HG02938 (cell line): ENCODE results near the gene ADCY3.

Experiments
- ATAC-seq: cut with Tn5 transposase; IDR thresholded peaks from one replicate; pipeline ENCODE4 v1.9.1; 2021; ENCODE audit warnings: mild to moderate bottlenecking, moderate library complexity; ENCODE audit not compliant: unreplicated experiment

The ADCY3 gene

DNA sequence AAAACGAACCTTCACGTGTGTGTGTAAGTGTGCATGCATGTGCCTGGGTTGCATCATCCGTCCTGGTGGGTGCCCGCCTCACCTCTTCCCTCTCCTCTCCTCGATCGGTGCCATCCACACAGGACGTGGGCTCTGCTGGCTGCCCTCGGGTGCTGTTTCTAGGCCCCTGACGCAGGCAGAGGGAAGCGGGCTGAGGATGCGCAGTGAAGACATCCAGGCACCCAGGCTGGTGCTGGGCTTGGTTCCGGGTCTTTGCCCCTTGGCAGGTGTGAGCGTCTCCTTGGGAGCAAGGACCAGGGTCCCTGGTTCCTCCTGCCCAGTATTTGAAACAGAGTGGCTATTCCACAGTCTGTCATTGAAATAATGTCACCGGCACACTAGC, 6.2 kb upstream of the ADCY3 start:
- ATAC-seq: no peak

DNA sequence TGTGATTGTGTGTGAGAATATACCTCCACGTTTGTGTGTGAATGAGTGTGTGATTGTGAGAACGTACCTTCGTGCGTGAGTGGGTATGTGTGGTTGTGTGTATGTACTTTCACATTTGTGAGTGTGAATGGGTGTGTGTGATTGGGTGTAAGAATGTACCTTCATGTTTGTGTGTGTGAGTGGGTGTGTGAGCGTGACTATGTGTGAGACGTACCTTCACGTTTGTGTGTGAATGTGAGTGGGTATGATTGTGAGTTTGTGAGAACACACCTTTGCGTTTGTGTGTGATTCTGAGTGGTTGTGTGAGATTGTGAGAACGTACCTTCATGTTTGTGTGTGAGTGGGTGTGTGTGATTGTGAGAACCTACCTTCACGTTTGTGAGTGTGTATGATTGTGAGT, 5.8 kb upstream of the ADCY3 start:
- ATAC-seq: no peak

DNA sequence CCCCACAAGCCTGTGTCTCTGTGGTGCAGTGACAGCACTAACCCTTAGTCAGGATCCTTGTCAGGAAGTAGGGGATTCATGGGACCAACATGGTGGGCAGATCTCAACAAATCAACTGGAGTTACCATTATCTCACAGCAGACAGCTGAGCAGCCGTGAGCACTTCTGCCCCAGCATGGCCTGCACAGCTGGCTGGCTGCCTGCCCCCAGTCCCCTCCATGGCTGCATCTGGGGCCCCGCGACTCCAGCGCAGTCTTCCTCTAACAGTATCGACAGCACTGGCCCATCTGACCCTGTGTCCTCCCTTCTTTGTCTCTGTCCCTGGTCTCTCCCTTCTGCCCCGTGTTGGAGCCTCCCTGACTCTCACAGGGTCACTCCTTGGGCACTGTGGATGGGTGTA, 4.7 kb upstream of the ADCY3 start:
- ATAC-seq: no peak

DNA sequence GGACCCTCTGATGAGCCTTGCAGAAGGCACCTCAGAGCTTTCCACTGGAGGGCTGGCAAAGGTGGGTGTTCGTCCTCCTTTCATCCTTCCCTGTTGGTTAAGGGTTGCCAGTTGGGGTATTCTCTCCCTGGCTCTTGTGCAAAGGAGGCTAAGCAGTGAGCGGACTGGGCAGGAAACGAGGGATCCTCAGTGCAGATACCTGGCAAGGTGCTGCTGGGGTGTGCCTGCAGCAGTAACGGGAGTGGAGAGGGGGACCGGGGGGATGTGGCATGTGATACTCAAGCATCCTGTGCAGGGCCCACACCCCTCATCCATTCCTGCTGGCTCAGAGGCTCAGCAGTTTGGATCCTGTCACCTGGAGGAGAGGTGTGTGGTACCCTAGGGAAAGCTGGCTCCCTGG, 4.2 kb upstream of the ADCY3 start:
- ATAC-seq: no peak

DNA sequence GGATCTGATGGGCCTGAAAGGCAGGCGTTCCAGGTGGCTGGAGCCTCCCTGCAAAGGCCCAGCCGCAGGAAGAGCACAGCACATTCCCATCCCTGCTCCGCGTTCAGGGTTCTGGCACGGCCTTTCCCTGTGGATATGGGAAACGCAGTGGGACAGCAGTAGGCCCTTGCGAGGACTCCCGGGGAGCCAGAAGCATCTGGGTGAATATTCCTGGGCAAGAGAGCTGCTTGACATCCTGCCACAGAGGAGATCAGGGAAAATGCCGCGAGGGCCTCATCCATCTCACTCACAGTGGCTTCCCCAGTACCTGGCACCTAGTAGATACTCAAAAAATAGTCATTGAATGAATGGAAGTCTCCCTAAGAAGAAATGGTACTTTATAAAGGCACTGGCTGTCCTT, 3.1 kb upstream of the ADCY3 start:
- no peak for ATAC-seq

DNA sequence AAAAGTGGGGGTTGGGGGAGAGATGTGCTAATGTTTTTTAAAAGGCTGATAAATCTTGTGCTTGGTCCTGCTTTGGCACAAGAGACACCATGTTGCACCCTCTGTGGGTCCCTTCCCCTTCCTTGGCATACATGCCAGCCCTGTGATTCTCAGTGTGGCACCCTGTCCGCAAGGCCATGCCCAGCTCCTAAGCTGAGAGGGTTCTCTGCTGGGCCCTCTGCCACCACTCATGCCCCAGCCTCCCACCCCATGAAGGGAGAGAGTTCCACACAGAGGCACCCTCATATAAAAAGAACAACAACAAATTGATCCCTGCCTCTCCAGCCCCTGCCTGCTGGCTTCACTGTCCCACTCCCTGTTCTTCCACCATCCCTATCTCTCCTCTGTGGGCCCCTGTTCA, 2.5 kb upstream of the ADCY3 start:
- ATAC-seq: no peak

DNA sequence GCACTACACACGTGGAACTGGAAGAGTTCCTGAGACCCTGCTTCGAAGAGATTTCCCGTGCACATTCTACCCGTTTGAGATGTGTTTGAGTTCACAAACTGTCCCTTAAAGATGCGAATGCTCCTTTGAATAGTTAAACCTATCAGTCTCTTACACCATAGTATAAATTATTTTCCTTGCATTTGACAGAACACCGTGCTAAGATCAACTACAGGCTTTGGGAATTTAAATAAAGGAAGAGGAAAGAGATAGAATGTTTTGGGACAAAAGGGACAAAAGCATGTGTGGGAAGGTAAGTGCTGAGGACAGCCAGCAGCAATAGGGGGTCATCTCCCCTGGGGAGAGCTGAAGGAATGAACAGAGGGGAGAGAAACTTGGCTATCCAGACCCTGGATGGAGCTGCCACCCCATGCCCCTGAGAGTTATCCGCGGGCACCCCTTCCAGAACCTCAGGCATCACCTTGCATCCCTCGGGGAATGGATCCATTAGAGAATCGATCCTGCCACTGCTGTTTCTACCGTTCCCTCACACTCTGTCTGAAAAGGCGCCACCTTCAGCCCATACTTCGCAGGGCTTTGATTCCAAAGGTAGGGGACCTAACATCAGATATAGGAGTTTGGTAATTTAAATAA, 888 bp upstream of the ADCY3 start:
- no peak for ATAC-seq

DNA sequence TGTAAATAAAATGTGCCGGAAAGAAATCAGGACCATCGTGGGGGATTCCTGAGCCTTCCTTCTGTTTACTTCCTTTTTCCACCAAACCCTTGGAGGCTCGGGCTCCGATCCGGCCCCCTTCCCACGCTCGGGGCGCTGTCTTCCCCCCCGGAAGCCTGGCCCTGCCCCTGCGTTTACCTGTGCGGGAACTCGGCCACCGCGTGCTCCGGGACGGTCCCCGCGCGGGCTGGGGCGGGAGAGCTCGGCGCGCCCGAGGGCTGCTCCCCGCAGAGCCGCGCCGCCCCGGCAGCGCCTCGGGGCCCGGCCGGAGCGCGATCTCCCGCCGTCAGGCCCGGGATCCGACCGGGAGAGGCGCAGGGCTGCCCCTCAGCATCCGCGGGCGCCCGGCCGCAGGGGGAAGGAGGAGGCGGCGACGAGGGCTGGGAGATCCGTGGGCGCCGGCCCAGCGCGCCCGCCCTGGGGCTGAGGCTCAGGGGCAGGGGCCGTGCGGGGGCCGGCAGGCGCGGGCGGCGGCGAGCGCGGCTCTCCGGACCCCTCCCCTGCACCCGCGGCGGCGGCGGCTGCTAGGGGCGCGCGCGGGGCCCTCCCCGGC, 435 bp downstream of the ADCY3 start:
- ATAC-seq: peak; percentile 24

DNA sequence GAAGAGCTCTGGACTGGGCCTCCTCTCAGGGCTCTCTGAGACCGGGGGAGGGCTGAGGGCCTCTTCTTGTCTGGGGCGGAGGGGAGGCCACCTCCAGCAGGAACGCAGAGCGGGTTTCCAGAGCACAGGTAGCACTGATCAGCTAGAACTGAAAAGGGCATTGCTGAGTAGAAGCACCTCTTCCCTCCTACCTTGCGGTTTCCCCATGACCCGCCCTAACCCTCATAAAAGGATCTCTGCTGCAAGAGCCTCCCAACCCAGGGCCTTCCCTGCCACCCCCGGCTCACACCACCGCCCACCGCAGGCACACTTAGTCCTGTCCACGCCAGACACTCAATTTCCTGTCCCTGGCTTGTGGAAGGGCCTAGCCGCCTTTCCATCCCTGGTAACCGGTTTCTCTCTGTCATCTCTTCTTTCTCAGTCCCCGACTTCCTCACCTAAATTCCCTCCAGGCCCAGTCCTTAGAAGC, 966 bp downstream of the ADCY3 start:
- no peak for ATAC-seq

DNA sequence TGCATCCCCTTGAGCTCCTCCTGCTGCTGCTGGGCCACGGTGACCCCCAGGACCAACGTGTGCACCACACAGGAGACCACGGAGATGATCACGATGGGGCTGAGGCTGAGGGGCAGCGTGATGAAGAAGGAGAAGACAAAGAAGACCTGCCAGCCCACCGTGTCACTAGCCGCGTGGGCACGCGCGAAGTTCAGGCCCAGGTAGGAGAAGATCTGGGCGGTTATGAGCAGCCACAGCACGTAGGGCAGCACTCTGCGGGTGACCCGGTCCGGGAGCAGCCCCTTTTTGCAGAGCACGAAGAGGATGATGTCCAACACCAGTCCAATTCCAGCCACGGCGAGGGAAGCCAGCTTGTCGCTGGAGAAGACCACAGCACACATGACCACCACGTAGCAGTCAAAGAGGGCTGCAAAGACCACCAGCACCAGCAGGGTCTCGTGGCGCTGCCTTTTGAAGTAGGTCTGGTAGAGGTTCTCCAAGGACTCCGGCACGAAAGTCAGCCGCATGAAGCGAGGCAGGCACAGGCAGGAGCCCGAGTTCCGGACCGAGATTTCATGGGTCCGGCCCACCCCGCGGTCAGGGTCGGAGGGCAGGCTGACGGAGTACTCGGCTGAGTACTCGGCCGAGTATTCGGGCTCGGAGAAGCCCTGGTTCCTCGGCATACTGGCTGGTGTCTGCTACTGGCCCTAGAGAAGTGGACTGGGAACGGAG, 1.6 kb downstream of the ADCY3 start:
- ATAC-seq: no peak

DNA sequence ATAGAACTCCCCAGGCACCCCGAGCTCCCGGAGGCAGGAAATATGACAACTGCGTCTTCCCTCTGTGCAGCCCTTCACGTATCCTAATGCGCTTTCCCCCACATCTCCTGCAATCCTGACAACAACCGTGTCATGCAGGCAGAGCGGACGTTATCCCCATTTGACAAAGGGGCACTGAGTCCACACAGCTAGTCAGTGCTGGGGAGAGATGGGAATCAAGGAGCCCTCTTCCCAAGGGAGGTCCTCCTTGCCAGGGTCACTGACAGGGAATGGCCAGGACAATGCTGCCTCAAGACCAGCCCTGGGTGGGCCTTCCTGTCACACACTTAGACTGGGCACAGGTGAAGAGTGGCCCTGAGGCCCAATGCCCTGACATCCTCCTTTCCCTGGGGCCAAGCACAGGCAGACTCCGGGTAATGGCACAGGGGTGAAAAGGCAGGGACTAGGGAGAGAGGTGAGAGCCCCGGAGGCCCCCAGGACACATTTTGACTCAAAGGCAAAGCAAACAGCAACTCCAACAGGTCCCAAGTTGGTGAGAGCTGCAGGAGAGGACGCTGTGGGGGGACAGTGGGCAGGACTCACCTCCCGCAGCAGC, 2.2 kb downstream of the ADCY3 start:
- no peak for ATAC-seq

DNA sequence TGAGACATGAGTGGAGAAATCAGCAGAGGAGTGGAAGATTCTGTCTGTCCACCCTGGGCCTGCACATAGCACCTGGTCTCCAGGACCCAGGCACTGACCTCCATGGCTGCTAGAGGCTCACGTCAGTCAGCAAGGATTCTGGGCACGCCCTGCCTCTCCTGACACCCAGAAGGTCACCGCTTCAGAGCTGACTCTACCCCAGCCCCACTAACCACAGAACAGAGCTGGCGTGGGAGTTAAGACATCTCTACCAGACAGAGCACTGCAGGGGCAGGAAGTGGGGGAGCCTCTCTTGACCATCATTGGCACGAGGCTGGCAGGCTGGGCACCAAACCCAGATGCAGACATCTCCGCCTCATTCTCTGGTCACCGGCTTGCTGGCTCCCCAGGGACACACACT, 3.0 kb downstream of the ADCY3 start:
- ATAC-seq: no peak

DNA sequence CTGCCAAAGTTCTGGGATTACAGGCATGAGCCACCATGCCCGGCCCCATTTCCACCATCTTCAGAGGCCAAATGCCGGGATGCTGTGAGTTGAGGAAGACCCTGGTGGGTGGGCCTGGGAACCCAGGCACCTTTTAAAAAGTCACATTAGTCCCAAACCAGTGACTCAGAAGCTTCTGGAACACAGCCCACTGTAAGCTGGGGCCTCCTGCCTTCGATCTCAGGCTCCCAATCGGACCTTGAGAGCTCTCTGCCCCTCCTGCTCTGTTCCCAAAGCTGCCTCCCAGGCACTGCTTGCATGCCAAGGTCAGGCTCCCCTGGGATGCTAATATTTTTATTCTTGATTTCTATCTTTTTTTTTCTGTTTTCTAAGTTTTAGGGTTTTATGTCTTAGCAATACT, 4.2 kb downstream of the ADCY3 start:
- ATAC-seq: no peak

DNA sequence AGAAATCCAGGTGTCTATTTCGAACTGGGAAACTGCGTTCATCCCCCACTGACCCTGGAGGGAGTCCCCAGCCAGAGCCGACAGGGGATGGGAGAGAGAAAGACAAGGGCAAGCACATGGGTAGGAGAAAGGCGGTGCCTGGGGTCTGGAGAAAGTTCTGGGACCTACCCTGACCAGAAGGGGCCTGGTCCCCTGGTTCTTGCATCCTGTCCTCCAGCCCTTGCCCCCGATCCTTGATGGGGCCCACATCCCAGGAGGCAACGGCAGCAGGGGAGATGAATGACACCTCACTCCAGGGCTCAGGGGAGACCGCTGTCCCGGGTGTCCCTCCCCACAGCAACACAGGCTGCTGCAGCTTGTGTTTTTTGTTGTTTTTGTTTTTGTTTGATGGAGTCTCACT, 4.9 kb downstream of the ADCY3 start:
- no peak for ATAC-seq

DNA sequence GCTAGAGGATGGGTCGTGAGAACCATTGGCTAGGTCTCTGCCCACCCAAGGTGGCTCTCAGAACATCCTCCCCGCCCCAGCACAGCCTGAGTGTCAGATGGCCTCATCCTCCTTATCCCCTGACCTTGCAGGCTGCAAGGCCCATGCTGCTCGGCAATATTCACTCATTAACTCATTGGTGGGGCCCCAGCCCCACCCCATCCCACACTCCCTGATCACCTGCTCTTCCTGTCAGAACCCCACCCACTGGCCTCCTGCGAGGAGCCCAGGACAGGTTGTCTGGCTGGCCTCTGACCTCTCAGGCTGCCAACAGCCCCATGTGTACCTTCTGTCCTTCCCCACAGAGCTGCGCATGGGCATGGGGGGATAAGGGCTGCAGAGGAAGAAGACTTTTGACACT, 5.3 kb downstream of the ADCY3 start:
- ATAC-seq: no peak

DNA sequence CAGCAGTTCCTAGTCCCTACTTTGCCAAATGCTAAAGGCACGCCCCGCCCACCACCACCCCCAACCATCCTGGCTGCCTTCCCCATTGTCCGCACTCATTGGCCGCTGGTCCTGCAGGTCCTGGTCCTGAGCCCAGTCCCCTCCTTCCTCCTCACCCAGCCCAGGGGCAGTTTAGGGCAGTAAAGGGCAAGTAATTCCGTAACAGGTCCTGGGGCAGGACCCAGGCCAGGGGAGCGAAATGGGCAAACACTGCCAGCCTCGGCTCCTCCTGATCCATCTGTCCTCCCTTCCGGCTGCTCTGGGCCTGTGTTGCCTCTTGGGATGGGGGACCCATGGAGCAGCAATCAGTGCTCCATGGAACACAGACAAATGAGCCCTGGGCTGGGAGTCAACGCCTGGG, 6.1 kb downstream of the ADCY3 start:
- no peak for ATAC-seq

DNA sequence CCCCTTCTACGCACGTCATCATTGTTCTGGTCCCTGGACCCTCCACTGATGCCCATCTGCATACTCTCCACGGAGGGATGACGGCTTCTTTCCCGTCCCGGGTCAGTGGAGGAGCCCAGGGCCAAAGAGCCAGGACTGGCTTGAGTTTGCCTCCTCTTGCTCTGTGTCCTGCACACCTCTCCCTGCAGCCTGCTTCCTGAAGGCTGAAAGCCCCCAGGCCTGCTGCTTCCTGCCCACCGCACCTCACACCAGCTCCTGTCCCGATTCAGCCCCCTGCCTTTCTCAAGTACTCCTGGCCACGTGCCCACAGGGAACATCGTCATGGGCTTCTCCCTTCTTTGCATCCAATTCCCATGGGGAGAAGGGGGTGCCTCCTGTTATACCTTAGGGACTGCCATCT, 7.1 kb downstream of the ADCY3 start:
- no peak for ATAC-seq

DNA sequence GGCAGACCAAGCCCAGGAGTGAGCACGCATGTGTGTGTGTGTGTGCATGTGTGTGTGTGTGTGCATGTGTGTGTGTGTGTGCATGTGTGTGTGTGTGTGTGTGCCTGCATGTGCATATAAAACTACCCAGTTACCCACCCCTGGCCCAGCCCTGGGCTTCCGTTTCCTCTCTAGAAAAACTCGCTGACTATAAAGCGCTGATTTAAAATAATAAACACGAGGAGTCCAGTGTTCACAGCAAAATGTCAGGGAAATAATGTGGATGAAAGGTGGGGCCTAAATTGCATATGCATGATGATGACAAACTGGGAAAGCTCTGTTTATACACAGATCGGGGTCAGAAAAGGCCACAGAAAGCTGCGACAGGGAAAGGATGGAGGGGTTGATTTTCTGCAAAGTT, 7.5 kb downstream of the ADCY3 start:
- no peak for ATAC-seq

DNA sequence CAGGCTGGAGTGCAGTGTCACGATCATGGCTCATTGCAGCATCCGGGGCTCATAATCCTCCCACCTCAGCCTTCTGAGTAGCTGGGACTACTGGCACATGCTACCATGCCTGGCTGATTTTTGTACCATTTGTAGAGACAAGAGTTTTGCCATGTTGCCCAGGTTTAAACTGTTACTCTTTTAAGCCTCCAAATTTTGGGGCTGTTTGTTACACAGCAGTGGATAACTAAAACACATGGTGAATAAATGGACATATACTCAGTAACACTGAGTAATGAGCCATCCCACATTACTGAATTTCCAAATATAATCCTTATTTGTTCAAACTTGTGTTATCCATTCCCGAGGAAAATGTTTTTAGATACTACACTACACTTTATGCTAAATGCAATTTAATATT, 9.8 kb downstream of the ADCY3 start:
- ATAC-seq: no peak

DNA sequence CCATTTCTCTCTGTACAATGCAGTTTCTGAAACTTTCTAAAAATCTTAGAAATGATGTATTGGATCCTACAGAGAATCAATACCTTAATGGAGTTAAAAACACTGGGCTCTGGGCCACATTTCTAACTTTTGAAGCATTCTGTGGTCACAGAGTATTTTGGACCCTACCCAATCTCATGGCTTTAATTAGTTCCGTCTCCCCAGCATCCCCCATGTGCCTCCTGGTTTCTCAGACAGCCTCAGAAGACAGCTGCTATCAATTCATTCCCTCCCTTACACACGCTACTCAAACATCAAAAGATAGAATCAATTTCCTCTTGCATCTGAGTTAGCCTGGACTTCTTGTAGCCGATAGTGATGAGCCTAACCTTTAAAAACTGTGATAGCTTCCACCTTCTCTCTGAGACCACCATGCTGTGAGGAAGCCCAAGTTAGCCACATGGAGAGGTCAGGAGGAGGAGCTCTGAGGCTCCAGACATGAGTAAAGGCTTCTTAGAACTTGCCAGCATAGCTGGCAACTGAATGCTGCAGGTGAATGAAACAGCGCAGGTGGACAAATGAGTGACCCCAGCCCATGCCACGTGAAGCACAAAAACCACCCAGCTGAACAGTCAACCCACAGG, 10.4 kb downstream of the ADCY3 start:
- no peak for ATAC-seq

DNA sequence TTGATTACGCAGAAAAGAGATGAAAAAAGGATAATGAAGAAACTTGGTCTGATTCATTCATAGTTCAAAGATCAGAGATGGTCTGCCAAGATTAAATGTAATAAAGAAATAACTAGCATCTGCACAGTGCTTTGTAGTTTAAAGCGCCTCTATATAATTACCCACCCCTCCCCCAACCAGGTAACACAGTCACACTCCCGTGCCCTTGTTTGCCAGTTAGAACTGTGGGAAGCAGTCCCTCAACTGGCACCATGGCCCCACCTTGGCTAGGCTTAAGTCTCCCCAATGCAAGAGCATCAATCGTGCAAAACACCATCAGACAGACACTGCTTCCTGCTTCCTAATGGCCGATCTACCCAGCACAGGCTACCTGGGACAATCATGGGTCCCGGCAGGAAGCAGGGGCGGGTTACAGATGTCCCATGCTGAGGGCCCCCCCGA, 11.6 kb downstream of the ADCY3 start:
- ATAC-seq: no peak

DNA sequence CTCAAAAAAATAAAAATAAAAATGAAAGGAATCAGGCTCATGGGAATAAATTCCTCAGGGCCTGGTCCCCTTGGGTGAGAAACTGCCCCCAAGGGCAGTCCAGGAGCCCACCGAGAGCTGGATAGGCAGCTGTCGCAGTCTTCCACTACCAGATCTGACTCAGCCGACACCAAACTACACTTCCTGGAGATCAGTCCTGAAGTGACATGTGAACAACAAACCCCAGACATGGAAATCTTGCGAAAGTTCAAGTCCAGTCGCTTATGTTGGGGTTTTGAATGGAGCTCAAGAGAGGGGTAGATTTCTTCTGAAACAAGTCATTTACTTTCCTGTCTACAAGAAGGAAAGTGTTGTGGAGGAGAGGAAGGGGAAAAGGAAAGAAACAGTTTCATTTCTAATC, 12.9 kb downstream of the ADCY3 start:
- ATAC-seq: no peak
